MG63 (cell line): Measurements from ENCODE around the gene RHEX. TPM values are rescaled to one million over a fixed set of nuclear protein-coding genes. Genes with fewer than 3 reads are reported as not detected.
A peak's percentile ranks its signal among the peaks of the same experiment; 100 is the strongest.
"Not testable (repeated sequence)": the region's sequence is repeated elsewhere in the genome, so short reads cannot be mapped to it uniquely, and the experiment has no call there.

Experiments used
- DNase-seq: peaks from one replicate; pipeline ENCODE4 v3.0.0-alpha.2; 2020
- H3K27me3 ChIP-seq: fragments of 250-450 bp; sonication (Bioruptor Pico); 2 replicates; pipeline ENCODE4 v1.5.1; 2020; ENCODE audit warnings: mild to moderate bottlenecking, moderate library complexity
- H3K36me3 ChIP-seq: fragments of 250-450 bp; sonication (Bioruptor Pico); 2 replicates; pipeline ENCODE4 v1.5.1; 2020; ENCODE audit warnings: mild to moderate bottlenecking, moderate library complexity
- H3K4me3 ChIP-seq: fragments of 250-450 bp; sonication (Bioruptor Pico); 2 replicates; pipeline ENCODE4 v1.5.1; 2020; ENCODE audit warnings: mild to moderate bottlenecking, moderate library complexity
- H3K9me3 ChIP-seq: fragments of 250-450 bp; sonication (Bioruptor Pico); 2 replicates; pipeline ENCODE4 v1.5.1; 2020; ENCODE audit warnings: mild to moderate bottlenecking, moderate library complexity
- total RNA-seq: library from RNA; depleted of rRNA; stranded (reverse); fragments of >200 nt; shearing (Covaris generic); gene quantifications from 2 replicates; pipeline ENCODE4 v1.2.3, GENCODE V29; 2014; ENCODE audit warnings: low replicate concordance; rRNA removed

RHEX gene
- not detected in 2 replicates for total RNA-seq

GRCh38 chr1:206052919-206053610, at the start of gene RHEX:
Gene RHEX (plus strand): TSS chr1:206053173. CDS start chr1:206097829, 44,656 bp downstream.
- DNase-seq, H3K36me3 ChIP-seq, H3K27me3 ChIP-seq, H3K9me3 ChIP-seq, H3K4me3 ChIP-seq: not testable (repeated sequence)

GRCh38 chr1:206003854-206004800, 48.8 kb upstream of the RHEX start:
- H3K9me3 ChIP-seq, result peaks cover 4% of the 10 kb centered on the region; the same call in 1 of the 2 replicates
- DNase-seq, result no peak
- H3K4me3 ChIP-seq, result no peak overlapping the region
- H3K27me3 ChIP-seq, result no peaks in the 10 kb centered on the region
- H3K36me3 ChIP-seq, result peaks cover 15% of the 10 kb centered on the region

- Histone ChIP-seq H3K36me3 (peaks cover 11% of the 10 kb centered on the region), H3K9me3 (peaks cover 4% of the 10 kb centered on the region; the same call in 1 of the 2 replicates), H3K4me3 (no peak overlapping the region), H3K27me3 (no peaks in the 10 kb centered on the region)
- DNase-seq, result no peak
Observed at GRCh38 chr1:206004826-206005225, 48.1 kb upstream of the RHEX start.

- Histone ChIP-seq H3K27me3 (no peaks in the 10 kb centered on the region), H3K36me3 (peaks cover 7% of the 10 kb centered on the region), H3K4me3 (no peak overlapping the region), H3K9me3 (peaks cover 3% of the 10 kb centered on the region; the same call in 1 of the 2 replicates)
- DNase-seq, result no peak
Observed at GRCh38 chr1:206005234-206005633, 47.7 kb upstream of the RHEX start.

GRCh38 chr1:206005778-206006180, 47.2 kb upstream of the RHEX start:
- no peak for DNase-seq
- Histone ChIP-seq H3K9me3 (no peaks in the 10 kb centered on the region), H3K36me3 (peaks cover 1% of the 10 kb centered on the region; the same call in 1 of the 2 replicates), H3K4me3 (no peak overlapping the region), H3K27me3 (no peaks in the 10 kb centered on the region)

- H3K4me3 ChIP-seq, result no peak overlapping the region
Observed at GRCh38 chr1:206006946-206007345, 46.0 kb upstream of the RHEX start.

GRCh38 chr1:206010060-206010459, 42.9 kb upstream of the RHEX start:
- Histone ChIP-seq H3K36me3 (no peaks in the 10 kb centered on the region), H3K4me3 (no peak overlapping the region), H3K9me3 (no peaks in the 10 kb centered on the region), H3K27me3 (no peaks in the 10 kb centered on the region)
- no peak for DNase-seq

More at GRCh38 chr1:206006946-206007345, 46.0 kb upstream of the RHEX start:
- no peaks in the 10 kb centered on the region for H3K36me3 ChIP-seq
- no peaks in the 10 kb centered on the region for H3K27me3 ChIP-seq
- no peaks in the 10 kb centered on the region for H3K9me3 ChIP-seq
- DNase-seq, result no peak

GRCh38 chr1:206011057-206011456, 41.9 kb upstream of the RHEX start:
- Histone ChIP-seq H3K9me3 (no peaks in the 10 kb centered on the region), H3K4me3 (no peak overlapping the region), H3K27me3 (no peaks in the 10 kb centered on the region), H3K36me3 (no peaks in the 10 kb centered on the region)
- DNase-seq, result no peak

- no peak for DNase-seq
- H3K4me3 ChIP-seq, result no peak overlapping the region
- H3K27me3 ChIP-seq, result no peaks in the 10 kb centered on the region
- H3K36me3 ChIP-seq, result no peaks in the 10 kb centered on the region
- no peaks in the 10 kb centered on the region for H3K9me3 ChIP-seq
Observed at GRCh38 chr1:206012086-206012859, 40.7 kb upstream of the RHEX start.

GRCh38 chr1:206013026-206013795, 39.8 kb upstream of the RHEX start:
- no peaks in the 10 kb centered on the region for H3K9me3 ChIP-seq
- no peaks in the 10 kb centered on the region for H3K36me3 ChIP-seq
- H3K27me3 ChIP-seq, result no peaks in the 10 kb centered on the region
- no peak for DNase-seq
- H3K4me3 ChIP-seq, result no peak overlapping the region

- Histone ChIP-seq H3K9me3 (no peaks in the 10 kb centered on the region), H3K27me3 (no peaks in the 10 kb centered on the region)
- DNase-seq, result no peak
Observed at GRCh38 chr1:206014601-206015000, 38.4 kb upstream of the RHEX start.

GRCh38 chr1:206015071-206015470, 37.9 kb upstream of the RHEX start:
- no peaks in the 10 kb centered on the region for H3K9me3 ChIP-seq
- no peaks in the 10 kb centered on the region for H3K36me3 ChIP-seq
- no peak for DNase-seq
- H3K27me3 ChIP-seq, result no peaks in the 10 kb centered on the region
- H3K4me3 ChIP-seq, result no peak overlapping the region

More at GRCh38 chr1:206014601-206015000, 38.4 kb upstream of the RHEX start:
- Histone ChIP-seq H3K4me3 (no peak overlapping the region), H3K36me3 (no peaks in the 10 kb centered on the region)

- DNase-seq, result no peak
- Histone ChIP-seq H3K27me3 (no peaks in the 10 kb centered on the region), H3K4me3 (no peak overlapping the region), H3K36me3 (no peaks in the 10 kb centered on the region), H3K9me3 (no peaks in the 10 kb centered on the region)
Observed at GRCh38 chr1:206020393-206021007, 32.5 kb upstream of the RHEX start.

GRCh38 chr1:206021008-206021625, 31.9 kb upstream of the RHEX start:
- no peaks in the 10 kb centered on the region for H3K9me3 ChIP-seq
- H3K4me3 ChIP-seq, result no peak overlapping the region
- no peak for DNase-seq
- H3K36me3 ChIP-seq, result no peaks in the 10 kb centered on the region
- H3K27me3 ChIP-seq, result no peaks in the 10 kb centered on the region

GRCh38 chr1:206021626-206022365, 31.2 kb upstream of the RHEX start:
- no peaks in the 10 kb centered on the region for H3K36me3 ChIP-seq
- peak; percentile 32 for DNase-seq
- H3K27me3 ChIP-seq, result no peaks in the 10 kb centered on the region
- peaks cover 5% of the 10 kb centered on the region; the same call in 1 of the 2 replicates for H3K9me3 ChIP-seq
- no peak overlapping the region for H3K4me3 ChIP-seq
